GM12865 (cell line): ENCODE results near the gene GNS.

ENCODE experiments used
- DNase-seq: peaks from one replicate; pipeline ENCODE4 v3.0.0; 2010; ENCODE audit warnings: low read depth
- H3K4me3 ChIP-seq: 2 replicates; pipeline ENCODE4 v1.5.1; 2011; ENCODE audit warnings: mild to moderate bottlenecking, low read depth, low read length, control low read depth
- TF ChIP-seq, protein P1 (sequence below): IDR thresholded peaks from 2 replicates; pipeline ENCODE4 v1.5.1; 2011; ENCODE audit warnings: low read length, control low read depth, low read depth, inconsistent platforms; ENCODE audit not compliant: insufficient read depth; ENCODE audit errors: missing control alignments

GNS gene

DNA sequence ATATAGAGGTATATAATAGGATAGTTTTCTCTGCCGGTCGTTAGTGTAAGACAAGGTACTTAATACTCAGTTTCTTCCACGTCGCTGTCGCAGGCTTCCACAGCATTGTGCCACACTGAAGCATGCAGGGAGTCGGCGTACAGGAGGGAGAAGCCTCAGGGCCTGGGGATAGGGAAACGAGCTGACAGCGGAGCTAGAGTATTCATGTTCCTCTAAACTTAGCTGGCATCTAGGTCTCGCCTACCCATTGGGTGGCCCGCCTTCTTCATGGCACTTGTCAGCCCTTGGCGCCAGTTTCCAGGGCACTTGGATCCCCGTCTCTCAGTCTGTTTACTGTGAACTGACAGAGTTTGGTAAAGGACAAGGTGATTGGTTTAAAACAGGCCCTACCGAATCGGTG, 73.6 kb downstream of the GNS start:
- TF ChIP-seq, protein P1, sequence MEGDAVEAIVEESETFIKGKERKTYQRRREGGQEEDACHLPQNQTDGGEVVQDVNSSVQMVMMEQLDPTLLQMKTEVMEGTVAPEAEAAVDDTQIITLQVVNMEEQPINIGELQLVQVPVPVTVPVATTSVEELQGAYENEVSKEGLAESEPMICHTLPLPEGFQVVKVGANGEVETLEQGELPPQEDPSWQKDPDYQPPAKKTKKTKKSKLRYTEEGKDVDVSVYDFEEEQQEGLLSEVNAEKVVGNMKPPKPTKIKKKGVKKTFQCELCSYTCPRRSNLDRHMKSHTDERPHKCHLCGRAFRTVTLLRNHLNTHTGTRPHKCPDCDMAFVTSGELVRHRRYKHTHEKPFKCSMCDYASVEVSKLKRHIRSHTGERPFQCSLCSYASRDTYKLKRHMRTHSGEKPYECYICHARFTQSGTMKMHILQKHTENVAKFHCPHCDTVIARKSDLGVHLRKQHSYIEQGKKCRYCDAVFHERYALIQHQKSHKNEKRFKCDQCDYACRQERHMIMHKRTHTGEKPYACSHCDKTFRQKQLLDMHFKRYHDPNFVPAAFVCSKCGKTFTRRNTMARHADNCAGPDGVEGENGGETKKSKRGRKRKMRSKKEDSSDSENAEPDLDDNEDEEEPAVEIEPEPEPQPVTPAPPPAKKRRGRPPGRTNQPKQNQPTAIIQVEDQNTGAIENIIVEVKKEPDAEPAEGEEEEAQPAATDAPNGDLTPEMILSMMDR: no peak
- no peak overlapping the region for H3K4me3 ChIP-seq
- no peak for DNase-seq

DNA sequence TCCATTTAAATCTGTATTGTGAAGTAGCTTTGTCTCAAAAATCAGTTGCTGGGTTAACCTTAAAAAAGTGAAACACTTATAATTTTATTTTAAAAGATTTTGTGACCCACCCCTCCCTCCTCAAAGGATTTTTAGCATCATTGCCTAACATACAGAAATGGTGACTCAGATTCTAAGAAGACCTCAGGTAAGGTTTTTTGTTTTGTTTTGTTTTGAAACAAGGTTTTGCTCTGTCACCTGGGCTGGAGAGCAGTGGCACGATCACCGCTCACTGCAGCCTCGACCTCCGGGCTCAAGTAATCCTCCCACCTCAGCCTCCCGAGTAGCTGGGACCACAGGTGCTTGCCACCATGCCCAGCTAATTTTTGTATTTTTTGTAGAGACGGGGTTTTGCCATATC, 74.2 kb downstream of the GNS start:
- H3K4me3 ChIP-seq: no peak overlapping the region
- TF ChIP-seq, protein P1: no peak
- no peak for DNase-seq

DNA sequence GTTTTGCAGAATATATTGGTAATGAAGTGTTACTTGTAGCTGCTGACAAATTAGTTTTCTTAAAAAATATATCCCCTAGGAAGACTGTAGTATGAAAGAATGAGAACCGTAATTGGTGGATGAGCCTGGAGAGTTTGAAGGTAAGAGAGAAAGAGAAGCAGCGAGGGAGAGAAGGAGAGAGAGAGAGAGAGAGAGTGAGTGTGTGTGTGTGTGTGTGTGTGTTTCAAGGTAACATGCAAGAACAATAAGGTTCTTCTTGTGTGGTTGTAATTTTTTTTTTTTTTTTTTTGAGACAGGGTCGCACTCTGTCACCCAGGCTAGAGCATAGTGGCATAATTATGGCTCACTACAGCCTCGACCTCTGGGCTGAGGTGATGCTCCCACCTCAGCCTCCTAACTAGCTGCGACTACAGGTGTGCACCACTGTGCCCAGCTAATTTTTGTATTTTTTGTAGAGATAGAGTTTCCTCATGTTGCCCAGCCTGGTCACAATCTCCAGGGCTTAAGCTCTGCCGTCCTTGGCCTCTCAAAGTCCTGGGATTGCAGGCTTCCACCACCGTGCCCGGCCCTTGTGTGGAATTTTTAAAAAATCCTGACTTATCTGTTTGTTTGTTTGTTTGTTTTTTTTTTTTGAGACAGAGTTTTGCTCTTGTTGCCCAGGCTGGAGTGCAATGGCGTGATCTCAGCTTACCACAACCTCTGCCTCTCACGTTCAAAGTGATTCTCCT, 75.2 kb downstream of the GNS start:
- TF ChIP-seq, protein P1: no peak
- no peak for DNase-seq
- no peak overlapping the region for H3K4me3 ChIP-seq

DNA sequence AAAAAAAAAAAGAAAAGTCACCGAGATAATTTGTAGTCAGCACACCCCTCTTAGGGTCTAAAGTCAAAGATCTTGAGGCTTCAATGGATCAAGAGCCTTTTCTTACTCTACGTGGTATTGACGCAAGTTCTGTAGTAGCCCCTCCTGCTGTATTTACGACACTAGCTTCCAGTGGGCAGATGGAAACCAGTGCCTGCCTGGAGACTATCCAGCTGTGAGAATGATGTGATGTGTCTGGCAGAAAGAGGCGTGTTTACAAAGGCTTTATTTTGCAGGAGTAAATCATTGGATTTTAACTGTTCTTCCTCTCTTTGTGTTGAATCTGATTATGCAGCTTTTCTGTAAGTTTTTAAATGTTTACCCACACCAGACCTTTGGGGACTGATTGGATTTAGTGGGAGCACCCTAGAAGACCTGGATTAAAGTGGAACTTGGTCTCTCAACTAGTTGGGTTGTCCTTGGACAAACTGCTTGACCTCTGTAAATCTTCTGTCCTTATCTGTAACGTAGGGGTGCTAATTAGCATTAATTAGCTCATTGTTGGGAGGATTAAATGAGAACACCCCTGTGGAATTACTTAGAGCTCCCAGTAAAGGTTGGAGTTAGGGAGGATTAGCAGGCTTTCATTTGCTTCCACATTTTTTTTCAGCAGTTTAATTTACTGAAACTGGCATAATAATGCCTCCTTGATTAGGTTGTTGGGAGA, 76.5 kb downstream of the GNS start:
- H3K4me3 ChIP-seq: no peak overlapping the region
- no peak for DNase-seq
- TF ChIP-seq, protein P1: no peak

DNA sequence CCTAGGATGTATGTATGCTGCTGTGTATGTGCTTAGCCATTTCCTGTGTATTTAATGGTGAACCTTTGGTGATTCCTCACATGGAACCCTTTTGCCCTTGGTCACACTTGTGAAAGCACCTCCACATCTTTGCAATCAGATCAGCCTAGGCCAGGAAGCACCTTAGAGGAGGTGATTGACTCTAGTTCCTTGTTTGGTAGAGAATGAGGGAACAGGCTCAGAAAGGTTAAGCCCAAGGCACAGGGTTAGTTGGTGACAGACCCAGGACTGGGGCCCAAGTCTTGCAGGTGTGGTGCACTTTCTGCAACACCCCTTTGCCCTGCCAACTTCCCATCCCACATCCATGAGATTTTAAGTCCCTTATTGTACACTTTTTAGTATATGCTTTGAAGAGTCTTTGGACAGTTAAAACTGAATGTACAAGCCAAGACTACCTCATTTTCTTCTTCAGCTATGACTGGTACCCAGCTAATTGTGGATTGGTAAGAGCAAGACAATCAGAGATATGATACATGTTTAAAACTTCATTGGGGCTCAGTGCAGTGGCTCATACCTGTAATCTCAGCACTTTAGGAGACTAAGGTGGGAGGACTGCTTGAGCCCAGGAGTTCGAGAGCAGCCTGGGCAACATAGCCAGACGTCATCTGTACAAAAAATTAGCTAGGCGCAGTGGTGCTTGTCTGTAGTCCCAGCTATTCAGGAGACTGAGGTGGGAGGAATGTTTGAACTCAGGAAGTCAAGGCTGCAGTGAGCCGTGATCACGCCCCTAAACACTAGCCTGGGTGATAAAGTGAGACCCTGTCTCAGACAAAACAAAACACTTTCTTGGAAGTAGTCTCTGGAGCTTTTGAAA, 77.8 kb downstream of the GNS start:
- TF ChIP-seq, protein P1: no peak

DNA sequence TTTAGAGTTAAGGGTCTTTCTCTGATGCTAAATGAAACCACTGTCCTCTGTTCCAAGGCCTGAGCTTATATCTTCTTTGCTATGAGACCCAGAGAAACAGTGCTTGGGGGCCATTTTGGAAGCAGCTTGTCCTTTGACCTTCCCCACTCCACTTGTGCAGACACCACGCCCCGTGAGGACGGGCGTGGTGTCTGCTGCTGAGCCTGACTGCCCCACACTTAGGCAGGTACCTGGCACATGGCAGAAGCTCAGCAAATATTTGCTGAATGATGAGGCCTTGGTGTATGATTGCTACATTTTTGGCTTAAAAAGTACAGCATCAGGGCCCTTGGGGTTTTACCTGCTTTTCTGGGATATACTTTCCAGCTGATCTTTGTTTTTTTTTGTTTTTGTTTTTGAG, 79.0 kb downstream of the GNS start:
- TF ChIP-seq, protein P1: no peak
- DNase-seq: no peak
- H3K4me3 ChIP-seq: no peak overlapping the region

More for the DNA sequence above, 77.8 kb downstream of the GNS start:
- no peak overlapping the region for H3K4me3 ChIP-seq
- DNase-seq: peak; percentile 41
